Measurements from ENCODE around the gene TFIP11. TPM values are rescaled to one million over a fixed set of nuclear protein-coding genes. Genes with fewer than 3 reads are reported as not detected.

Gene TFIP11
- total RNA-seq, 2 experiments from 2014 or later, result 36.5 to 41.7 TPM

- DNase-seq (no peak), ATAC-seq (no peak)
- Mint-ChIP-seq H3K4me3 (no peak overlapping the region), H3K36me3 (ENCODE audit: low read depth) (peaks cover 13% of the 10 kb centered on the region), H3K4me1 (peaks cover 18% of the 10 kb centered on the region), H3K9me3 (ENCODE audit: low read depth) (no peaks in the 10 kb centered on the region), H3K27me3 (no peaks in the 10 kb centered on the region), H3K27ac (no peak overlapping the region)
- ChIA-PET POLR2A (interaction anchor here (0.6 kb wide), 1 partner anchor 34 kb away, joined by 7 read pairs; no protein-coding TSS in a partner anchor), CTCF (interaction anchor here (0.8 kb wide), 2 partner anchors 14 to 23 kb away, joined by 3 to 6 read pairs; no protein-coding TSS in a partner anchor)
- intact Hi-C loops (cut with DNase I, micrococcal nuclease), result no loop called here
Measured at GRCh38 chr22:26550498-26551033, 38.3 kb upstream of the TFIP11 start.

GRCh38 chr22:26549902-26550497 is 37.7 kb upstream of the TFIP11 start:
- peaks cover 18% of the 10 kb centered on the region for H3K4me1 Mint-ChIP-seq
- no peaks in the 10 kb centered on the region for H3K9me3 Mint-ChIP-seq (ENCODE audit: low read depth)
- peaks cover 13% of the 10 kb centered on the region for H3K36me3 Mint-ChIP-seq (ENCODE audit: low read depth)
- H3K4me3 Mint-ChIP-seq, result no peak overlapping the region
- POLR2A ChIA-PET, result interaction anchor here (0.6 kb wide), 1 partner anchor 34 kb away, joined by 7 read pairs; no protein-coding TSS in a partner anchor
- CTCF ChIA-PET, result interaction anchor here (0.8 kb wide), 1 partner anchor 14 kb away, joined by 6 read pairs; no protein-coding TSS in a partner anchor
- H3K27ac Mint-ChIP-seq, result no peak overlapping the region
- no peaks in the 10 kb centered on the region for H3K27me3 Mint-ChIP-seq
- ATAC-seq, result no peak
- DNase-seq, result no peak
- intact Hi-C loops (cut with DNase I, micrococcal nuclease), result no loop called here

- intact Hi-C loops (cut with DNase I, micrococcal nuclease), result no loop called here
- POLR2A ChIA-PET, result no interaction called here
- DNase-seq (no peak), ATAC-seq (no peak)
- H3K27me3 Mint-ChIP-seq, result no peaks in the 10 kb centered on the region
- CTCF ChIA-PET, result interaction anchor here (0.7 to 0.9 kb wide), 2 partner anchors 11 to 27 kb away, joined by 3 read pairs; no protein-coding TSS in a partner anchor
- H3K4me3 Mint-ChIP-seq, result no peak overlapping the region
- H3K27ac Mint-ChIP-seq, result no peak overlapping the region
- peaks cover 18% of the 10 kb centered on the region for H3K4me1 Mint-ChIP-seq
- peaks cover 13% of the 10 kb centered on the region for H3K36me3 Mint-ChIP-seq (ENCODE audit: low read depth)
- no peaks in the 10 kb centered on the region for H3K9me3 Mint-ChIP-seq (ENCODE audit: low read depth)
Measured at GRCh38 chr22:26548984-26549383, 36.7 kb upstream of the TFIP11 start.

GRCh38 chr22:26548303-26548702 is 36.0 kb upstream of the TFIP11 start:
- no peak for DNase-seq
- ChIA-PET CTCF (interaction anchor here (0.7 to 0.9 kb wide), 3 partner anchors 12 to 28 kb away, joined by 3 to 5 read pairs (median 3); no protein-coding TSS in a partner anchor), POLR2A (no interaction called here)
- no peak for ATAC-seq
- Mint-ChIP-seq H3K27me3 (no peaks in the 10 kb centered on the region), H3K36me3 (ENCODE audit: low read depth) (peaks cover 13% of the 10 kb centered on the region), H3K27ac (peak overlapping the region; percentile 67), H3K4me1 (peaks cover 16% of the 10 kb centered on the region), H3K9me3 (ENCODE audit: low read depth) (no peaks in the 10 kb centered on the region), H3K4me3 (no peak overlapping the region)
- intact Hi-C loops (cut with DNase I, micrococcal nuclease), result no loop called here

GRCh38 chr22:26547837-26548236 is 35.6 kb upstream of the TFIP11 start:
- ATAC-seq, result no peak
- Mint-ChIP-seq H3K9me3 (ENCODE audit: low read depth) (no peaks in the 10 kb centered on the region), H3K36me3 (ENCODE audit: low read depth) (peaks cover 13% of the 10 kb centered on the region), H3K4me3 (no peak overlapping the region), H3K27me3 (no peaks in the 10 kb centered on the region), H3K27ac (no peak overlapping the region), H3K4me1 (peaks cover 16% of the 10 kb centered on the region)
- ChIA-PET CTCF (interaction anchor here (0.6 to 0.9 kb wide), 2 partner anchors 13 to 19 kb away, joined by 3 to 5 read pairs; no protein-coding TSS in a partner anchor), POLR2A (no interaction called here)
- intact Hi-C loops (cut with DNase I, micrococcal nuclease), result no loop called here
- no peak for DNase-seq

GRCh38 chr22:26547426-26547825 is 35.2 kb upstream of the TFIP11 start:
- Mint-ChIP-seq H3K4me1 (peaks cover 18% of the 10 kb centered on the region), H3K36me3 (ENCODE audit: low read depth) (peaks cover 15% of the 10 kb centered on the region), H3K27me3 (no peaks in the 10 kb centered on the region), H3K9me3 (ENCODE audit: low read depth) (no peaks in the 10 kb centered on the region), H3K27ac (peak overlapping the region; percentile 55), H3K4me3 (no peak overlapping the region)
- ATAC-seq, result peak; percentile 85
- DNase-seq, result peak; percentile 56
- CTCF ChIA-PET, result interaction anchor here (0.6 kb wide), 1 partner anchor 19 kb away, joined by 3 read pairs; no protein-coding TSS in a partner anchor
- intact Hi-C loops (cut with DNase I, micrococcal nuclease), result no loop called here
- POLR2A ChIA-PET, result no interaction called here

- H3K27ac Mint-ChIP-seq, result peak overlapping the region; percentile 74
- H3K9me3 Mint-ChIP-seq (ENCODE audit: low read depth), result no peaks in the 10 kb centered on the region
- ChIA-PET CTCF (no interaction called here), POLR2A (no interaction called here)
- no peak overlapping the region for H3K4me3 Mint-ChIP-seq
- peaks cover 15% of the 10 kb centered on the region for H3K36me3 Mint-ChIP-seq (ENCODE audit: low read depth)
- H3K27me3 Mint-ChIP-seq, result no peaks in the 10 kb centered on the region
- H3K4me1 Mint-ChIP-seq, result peaks cover 19% of the 10 kb centered on the region
- ATAC-seq (no peak), DNase-seq (no peak)
- intact Hi-C loops (cut with DNase I, micrococcal nuclease), result no loop called here
Measured at GRCh38 chr22:26546282-26546681, 34.0 kb upstream of the TFIP11 start.

GRCh38 chr22:26545827-26546226 is 33.6 kb upstream of the TFIP11 start:
- H3K9me3 Mint-ChIP-seq (ENCODE audit: low read depth), result no peaks in the 10 kb centered on the region
- H3K4me1 Mint-ChIP-seq, result peaks cover 19% of the 10 kb centered on the region
- ATAC-seq (no peak), DNase-seq (no peak)
- no peaks in the 10 kb centered on the region for H3K27me3 Mint-ChIP-seq
- peaks cover 15% of the 10 kb centered on the region for H3K36me3 Mint-ChIP-seq (ENCODE audit: low read depth)
- POLR2A ChIA-PET, result no interaction called here
- CTCF ChIA-PET, result no interaction called here
- intact Hi-C loops (cut with DNase I, micrococcal nuclease), result no loop called here
- no peak overlapping the region for H3K27ac Mint-ChIP-seq
- no peak overlapping the region for H3K4me3 Mint-ChIP-seq

- no peak overlapping the region for H3K27ac Mint-ChIP-seq
- POLR2A ChIA-PET, result no interaction called here
- no peak for ATAC-seq
- H3K4me1 Mint-ChIP-seq, result peaks cover 19% of the 10 kb centered on the region
- CTCF ChIA-PET, result interaction anchor here (0.7 kb wide), 1 partner anchor 10 kb away, joined by 4 read pairs; no protein-coding TSS in a partner anchor
- peaks cover 18% of the 10 kb centered on the region for H3K36me3 Mint-ChIP-seq (ENCODE audit: low read depth)
- H3K9me3 Mint-ChIP-seq (ENCODE audit: low read depth), result no peaks in the 10 kb centered on the region
- intact Hi-C loops (cut with DNase I, micrococcal nuclease), result no loop called here
- no peaks in the 10 kb centered on the region for H3K27me3 Mint-ChIP-seq
- no peak for DNase-seq
- no peak overlapping the region for H3K4me3 Mint-ChIP-seq
Measured at GRCh38 chr22:26545385-26545784, 33.1 kb upstream of the TFIP11 start.

- ChIA-PET CTCF (interaction anchor here (0.6 to 0.7 kb wide), 2 partner anchors 9 to 224 kb away, joined by 4 to 5 read pairs; no protein-coding TSS in a partner anchor), POLR2A (no interaction called here)
- no peak overlapping the region for H3K4me3 Mint-ChIP-seq
- H3K9me3 Mint-ChIP-seq (ENCODE audit: low read depth), result no peaks in the 10 kb centered on the region
- no peak overlapping the region for H3K27ac Mint-ChIP-seq
- DNase-seq, result no peak
- no peak for ATAC-seq
- peaks cover 20% of the 10 kb centered on the region for H3K36me3 Mint-ChIP-seq (ENCODE audit: low read depth)
- peaks cover 19% of the 10 kb centered on the region for H3K4me1 Mint-ChIP-seq
- H3K27me3 Mint-ChIP-seq, result no peaks in the 10 kb centered on the region
- intact Hi-C loops (cut with DNase I, micrococcal nuclease), result no loop called here
Measured at GRCh38 chr22:26544489-26544888, 32.2 kb upstream of the TFIP11 start.

GRCh38 chr22:26542831-26543230 is 30.6 kb upstream of the TFIP11 start:
- intact Hi-C loops (cut with DNase I, micrococcal nuclease), result no loop called here
- ATAC-seq (peak; percentile 21), DNase-seq (no peak)
- Mint-ChIP-seq H3K4me3 (no peak overlapping the region), H3K36me3 (ENCODE audit: low read depth) (peaks cover 20% of the 10 kb centered on the region), H3K27me3 (no peaks in the 10 kb centered on the region), H3K27ac (no peak overlapping the region), H3K9me3 (ENCODE audit: low read depth) (no peaks in the 10 kb centered on the region), H3K4me1 (peaks cover 16% of the 10 kb centered on the region)
- ChIA-PET POLR2A (no interaction called here), CTCF (no interaction called here)

- DNase-seq, result no peak
- H3K36me3 Mint-ChIP-seq (ENCODE audit: low read depth), result peaks cover 13% of the 10 kb centered on the region
- intact Hi-C loops (cut with DNase I, micrococcal nuclease), result no loop called here
- peaks cover 5% of the 10 kb centered on the region for H3K4me1 Mint-ChIP-seq
- no peak for ATAC-seq
- H3K4me3 Mint-ChIP-seq, result no peak overlapping the region
- no peaks in the 10 kb centered on the region for H3K27me3 Mint-ChIP-seq
- no peak overlapping the region for H3K27ac Mint-ChIP-seq
- no peaks in the 10 kb centered on the region for H3K9me3 Mint-ChIP-seq (ENCODE audit: low read depth)
- ChIA-PET CTCF (no interaction called here), POLR2A (no interaction called here)
Measured at GRCh38 chr22:26541167-26541819, 29.0 kb upstream of the TFIP11 start.

Data from activated CD4-positive, alpha-beta T cell treated with anti-CD3 and anti-CD28 coated beads for 36 hours (primary cell).